GM12892 (cell line): ENCODE results near the gene PDGFB.

Experiments
- DNase-seq: peaks from one replicate; pipeline ENCODE4 v3.0.0; 2011; ENCODE audit not compliant: insufficient read length
- FAIRE-seq: peaks from 2 replicates; lab custom pipeline; 2011; peaks lifted over from hg19 to GRCh38; lab: Jason Lieb, UNC
- POLR2A ChIP-seq: IDR thresholded peaks from 2 replicates; pipeline ENCODE4 v1.6.1; 2011; ENCODE audit warnings: low read depth, low read length, control low read depth
- POLR2AphosphoS5 ChIP-seq: IDR thresholded peaks from 2 replicates; pipeline ENCODE4 v1.6.1; 2011; ENCODE audit warnings: low read depth, low read length, control low read depth
- TAF1 ChIP-seq: IDR thresholded peaks from 2 replicates; pipeline ENCODE4 v1.6.1; 2011; ENCODE audit warnings: low read depth, mild to moderate bottlenecking, control low read depth, low read length, borderline replicate concordance

Gene PDGFB

DNA sequence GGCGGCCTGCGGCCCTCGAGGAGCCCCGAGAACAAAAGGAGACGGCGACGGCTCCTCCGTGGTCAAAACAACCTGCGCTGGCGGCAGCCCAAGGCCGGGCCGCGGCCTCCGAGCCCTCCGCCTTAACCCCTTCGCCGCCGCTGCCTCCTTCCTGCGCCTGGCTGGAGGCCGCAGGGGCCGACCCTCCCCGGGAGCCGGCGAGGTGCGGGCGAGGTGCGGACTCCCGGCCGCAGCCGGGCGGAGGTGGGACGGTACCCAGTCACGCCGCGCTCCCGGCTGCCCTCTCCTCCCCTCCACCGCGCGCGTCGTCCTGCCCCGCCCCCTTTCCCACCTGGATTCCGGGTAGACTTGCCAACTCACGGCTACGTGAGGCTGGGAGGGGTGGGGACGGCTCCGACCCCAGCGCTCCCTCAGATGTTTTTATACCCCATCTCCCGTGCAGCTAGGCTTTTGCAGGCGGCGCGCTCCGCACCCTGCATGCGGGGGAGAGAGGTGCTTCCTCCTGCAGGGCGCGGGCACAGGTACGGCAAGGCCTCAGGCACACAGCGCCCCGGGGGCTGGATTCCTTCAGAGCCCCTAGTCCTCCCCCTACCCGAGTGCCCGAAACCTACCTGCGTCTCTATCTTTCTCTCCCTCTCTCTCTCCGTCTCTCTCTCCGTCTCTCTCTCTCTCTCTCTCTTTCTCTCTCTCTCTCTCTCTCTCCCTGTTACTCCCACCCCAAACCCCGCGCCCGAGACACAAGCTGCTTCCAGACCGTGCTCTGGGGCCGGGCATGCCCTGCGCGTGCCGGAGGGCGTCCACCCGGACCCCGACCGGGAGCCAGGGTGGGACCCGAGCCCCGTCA lies 2.0 kb downstream of the PDGFB start:
- FAIRE-seq (no peak), DNase-seq (no peak)
- TF ChIP-seq POLR2AphosphoS5, result no peak
- TF ChIP-seq TAF1, result no peak
- TF ChIP-seq POLR2A, result no peak

DNA sequence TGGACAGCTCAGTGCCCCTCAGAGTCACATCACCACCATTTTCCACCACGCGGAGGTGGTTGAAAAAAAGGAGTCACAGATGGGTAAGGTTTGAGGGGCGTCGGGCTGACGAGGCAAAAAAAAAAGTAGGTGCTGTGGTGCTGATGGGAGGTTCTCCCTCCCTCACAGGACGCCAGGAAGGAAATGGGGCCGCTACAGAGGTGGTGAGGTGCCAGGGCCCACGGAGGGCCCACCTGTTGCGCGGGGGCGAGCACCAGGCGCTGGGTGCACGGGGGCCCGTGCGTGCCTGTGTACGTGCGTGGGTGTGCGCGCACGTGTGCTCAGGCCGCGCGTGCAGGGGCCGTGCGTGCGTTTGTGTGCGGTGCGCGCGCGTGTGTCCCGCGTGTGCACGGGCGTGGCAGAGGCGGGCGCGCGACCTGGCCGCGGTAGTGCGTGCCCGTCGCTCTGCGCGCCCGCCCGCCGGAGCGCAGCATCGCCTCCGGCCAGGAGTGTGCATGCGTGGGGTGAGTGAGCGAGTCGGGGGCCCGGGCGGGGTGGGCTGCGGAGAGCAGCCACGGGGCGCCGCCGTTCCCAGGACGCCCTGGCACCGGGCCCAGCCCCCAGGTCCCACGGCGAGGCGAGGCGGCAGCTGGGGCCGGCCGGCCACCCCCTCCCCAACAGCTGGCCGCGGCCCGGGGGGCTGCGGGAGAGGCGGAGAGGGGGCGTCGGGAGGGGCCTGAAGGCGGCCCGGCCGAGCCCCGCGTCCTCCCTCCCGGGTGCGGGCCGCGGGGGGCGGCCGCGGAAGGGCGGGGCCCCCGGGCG lies 2.8 kb downstream of the PDGFB start:
- no peak for TF ChIP-seq POLR2A
- TF ChIP-seq TAF1, result no peak
- TF ChIP-seq POLR2AphosphoS5, result no peak
- FAIRE-seq, result peak; percentile 91

DNA sequence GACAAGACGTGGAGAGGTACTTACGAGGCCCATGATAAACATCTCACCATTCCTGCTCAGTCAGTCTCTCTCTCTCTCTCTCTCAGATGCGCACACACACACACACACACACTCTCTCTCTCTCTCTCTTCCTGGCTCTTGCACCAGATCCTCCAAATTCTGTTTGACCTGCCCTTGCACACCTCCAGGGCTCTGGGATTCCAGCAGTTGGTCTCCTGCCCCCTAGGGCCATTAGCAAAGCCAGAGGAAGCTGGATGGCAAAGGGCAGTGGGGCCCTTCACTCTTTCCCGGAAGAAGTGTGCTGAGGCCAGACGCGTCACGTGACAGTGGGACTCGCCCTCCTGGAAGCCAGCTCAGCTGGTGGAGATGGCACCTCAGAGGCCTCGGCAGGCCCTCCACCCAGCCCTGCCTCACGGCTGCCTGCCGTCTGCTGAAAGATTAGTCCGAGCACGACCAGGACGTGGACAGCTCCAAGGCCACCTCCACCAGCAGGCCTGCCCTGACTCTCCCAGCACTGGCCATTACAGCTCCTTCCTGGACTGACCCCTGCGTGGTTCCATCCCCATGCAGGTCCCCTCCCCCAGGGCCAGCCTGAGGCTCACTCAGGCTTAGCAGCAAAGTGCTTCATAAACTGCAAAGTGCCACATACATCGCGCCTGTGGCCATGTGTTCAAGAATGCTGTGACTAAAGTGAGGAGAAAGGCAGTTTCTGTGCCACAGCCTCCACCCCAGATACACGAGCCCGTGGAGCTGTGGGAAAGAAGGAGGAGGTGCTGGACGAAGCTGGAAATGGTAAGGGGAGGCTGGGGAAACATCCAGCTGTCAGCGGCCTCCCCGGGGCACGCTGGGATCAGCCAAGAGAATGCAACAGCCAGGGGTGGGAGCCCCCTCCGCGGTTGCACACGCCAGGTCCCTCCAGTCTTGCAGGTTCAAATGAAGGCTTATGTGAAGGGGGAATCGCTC lies 3.7 kb downstream of the PDGFB start:
- FAIRE-seq, result peak; percentile 87
- no peak for DNase-seq

More for the DNA sequence above, 2.8 kb downstream of the PDGFB start:
- DNase-seq, result no peak

DNA sequence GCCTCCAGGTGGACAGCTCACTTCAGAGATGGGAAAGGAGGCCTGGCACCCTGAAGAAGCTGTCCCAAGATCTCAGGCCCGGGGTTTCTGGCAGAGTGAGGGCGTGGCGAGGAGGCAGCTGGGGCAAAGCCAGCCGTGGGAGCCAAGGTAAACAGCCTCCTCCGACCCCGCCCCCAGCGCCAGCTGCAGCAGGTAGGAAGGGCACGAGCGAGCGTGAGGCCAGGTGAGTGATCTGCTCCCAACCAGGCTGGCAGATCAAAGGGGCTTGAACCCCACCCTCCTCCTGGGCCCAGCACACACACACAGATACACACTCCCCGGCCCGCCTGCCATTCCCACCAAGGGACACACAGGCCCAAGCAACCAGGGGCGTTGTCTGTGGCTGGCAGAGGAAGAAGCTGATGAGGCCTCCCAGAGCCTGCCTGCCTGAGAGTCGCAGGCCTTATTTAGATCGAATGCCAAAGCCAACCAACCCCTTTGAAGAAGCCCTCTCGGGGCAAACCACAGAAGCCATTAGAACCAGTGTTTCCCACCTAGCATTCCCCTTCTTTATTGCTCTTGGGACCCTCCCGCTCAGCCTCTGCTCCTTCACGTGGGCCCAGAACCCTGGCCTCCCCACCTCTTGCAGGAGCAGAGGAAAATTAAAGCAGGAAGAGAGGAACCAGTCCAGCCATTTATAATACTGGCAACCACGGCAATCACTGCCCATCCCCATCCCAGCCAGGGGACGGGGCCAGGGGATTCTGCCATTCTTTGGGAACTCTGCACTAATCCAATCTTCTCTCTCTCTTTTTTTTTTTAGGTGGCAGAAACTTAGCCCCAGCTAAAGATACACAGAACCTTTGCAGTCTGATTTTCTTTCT lies 5.0 kb downstream of the PDGFB start:
- FAIRE-seq (no peak), DNase-seq (no peak)
- no peak for TF ChIP-seq POLR2A
- no peak for TF ChIP-seq TAF1
- no peak for TF ChIP-seq POLR2AphosphoS5

More for the DNA sequence above, 3.7 kb downstream of the PDGFB start:
- no peak for TF ChIP-seq POLR2A
- TF ChIP-seq TAF1, result no peak
- TF ChIP-seq POLR2AphosphoS5, result no peak

DNA sequence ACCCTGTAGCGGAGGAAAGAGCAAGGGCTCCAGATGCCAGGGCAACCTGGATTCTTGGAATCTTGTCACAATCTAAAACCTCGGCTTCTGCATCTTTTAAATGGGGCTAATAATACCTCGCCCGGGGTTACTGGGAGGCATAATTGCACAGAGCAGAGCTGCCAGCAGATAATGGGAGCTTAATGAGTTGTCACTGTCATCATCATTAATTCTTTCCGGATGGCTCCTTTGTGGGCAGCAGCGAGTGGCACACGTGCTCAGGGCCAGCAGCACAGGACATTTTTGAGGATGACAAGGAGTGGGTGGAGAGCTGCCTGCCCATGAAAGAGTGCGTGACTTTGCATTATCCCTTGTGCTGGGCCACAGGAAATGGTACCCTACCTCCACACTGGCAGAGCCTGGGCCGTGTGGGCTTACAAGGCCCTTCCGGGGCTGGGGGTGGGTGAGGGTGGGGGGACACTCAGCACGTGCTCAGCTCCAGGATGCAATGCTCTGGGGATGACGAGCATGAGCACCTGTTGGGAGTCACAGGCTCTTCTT lies 5.7 kb downstream of the PDGFB start:
- no peak for FAIRE-seq
- no peak for DNase-seq
- TF ChIP-seq POLR2AphosphoS5, result no peak
- no peak for TF ChIP-seq TAF1
- no peak for TF ChIP-seq POLR2A

DNA sequence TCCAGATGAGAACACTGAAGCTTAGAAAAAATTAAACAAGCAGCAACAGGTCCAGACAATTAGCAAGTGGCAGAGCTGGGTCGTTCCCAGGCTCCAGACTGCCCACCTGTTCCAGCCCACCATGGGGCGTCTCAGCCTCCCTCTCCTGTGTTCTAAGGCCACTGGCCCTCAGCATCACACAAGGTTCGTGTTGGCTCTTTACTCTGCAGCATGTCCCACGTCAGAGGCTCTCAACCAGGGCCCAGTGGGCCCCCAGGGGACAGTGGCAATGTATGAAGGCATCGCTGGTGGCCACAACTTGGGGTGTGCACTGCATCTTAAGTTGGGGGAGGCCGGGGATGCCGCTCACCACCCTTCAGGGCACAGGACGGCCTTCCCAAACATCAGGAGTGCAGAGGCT lies 6.2 kb downstream of the PDGFB start:
- no peak for DNase-seq
- FAIRE-seq, result no peak
- TF ChIP-seq POLR2AphosphoS5, result no peak
- TF ChIP-seq TAF1, result no peak
- no peak for TF ChIP-seq POLR2A

DNA sequence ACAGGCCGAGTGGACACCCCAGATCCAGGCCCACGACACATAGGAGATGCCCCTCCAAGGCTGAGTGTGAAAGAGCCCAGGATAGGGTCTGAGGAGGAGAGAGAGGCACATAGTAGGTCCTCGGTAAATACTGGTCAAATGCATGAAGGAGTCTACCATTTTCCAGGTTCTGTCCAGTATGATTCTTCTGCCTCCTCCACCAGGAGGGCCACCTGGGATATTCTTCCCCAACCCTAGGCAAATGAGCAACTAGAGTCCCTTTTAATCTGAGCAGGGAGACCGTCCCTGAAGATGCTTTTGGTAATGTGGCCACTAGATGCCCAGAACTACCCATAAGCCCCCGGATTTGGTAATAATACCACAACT lies 6.7 kb downstream of the PDGFB start:
- FAIRE-seq, result no peak
- no peak for DNase-seq
- TF ChIP-seq POLR2AphosphoS5 (no peak), TAF1 (no peak), POLR2A (no peak)

DNA sequence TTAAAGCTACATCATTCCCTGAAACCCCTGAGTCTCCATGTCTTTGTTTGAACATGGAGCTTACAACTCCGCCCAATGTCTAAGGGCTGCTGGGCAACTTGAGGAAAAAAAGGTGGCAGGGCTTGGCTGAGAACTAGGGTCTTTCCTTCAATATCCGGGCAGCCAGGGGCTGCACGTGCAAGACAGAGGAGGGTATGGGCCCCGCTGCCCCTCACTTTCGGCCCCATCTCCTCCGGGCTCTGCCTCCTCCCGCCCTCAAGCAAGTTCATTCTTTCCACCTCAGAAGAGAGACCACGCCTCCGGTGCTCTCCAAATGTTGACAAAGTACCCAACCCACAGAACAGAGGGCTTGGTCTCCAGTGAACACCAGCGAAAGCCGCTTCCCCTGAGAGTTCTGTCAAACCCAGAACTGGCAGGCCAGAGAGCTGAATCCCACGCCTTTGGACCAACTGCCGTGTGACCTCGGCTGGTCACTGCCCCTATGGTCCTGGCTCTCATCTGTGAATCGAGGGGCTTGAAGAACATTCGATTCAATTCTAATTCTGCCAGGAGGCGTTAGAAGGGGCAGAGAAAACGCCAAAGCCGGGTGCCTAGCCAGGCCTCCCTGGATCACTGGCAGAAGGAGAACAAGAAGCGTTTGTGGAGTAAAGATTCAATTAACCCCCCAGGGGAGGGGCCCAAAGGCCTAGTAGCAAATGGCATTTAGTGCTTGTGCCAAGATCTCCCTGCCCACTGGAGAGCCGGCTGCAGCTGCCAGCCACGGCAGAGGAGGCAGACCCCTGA lies 7.3 kb downstream of the PDGFB start:
- peak; percentile 65 for FAIRE-seq
- TF ChIP-seq POLR2AphosphoS5, result no peak
- no peak for DNase-seq

DNA sequence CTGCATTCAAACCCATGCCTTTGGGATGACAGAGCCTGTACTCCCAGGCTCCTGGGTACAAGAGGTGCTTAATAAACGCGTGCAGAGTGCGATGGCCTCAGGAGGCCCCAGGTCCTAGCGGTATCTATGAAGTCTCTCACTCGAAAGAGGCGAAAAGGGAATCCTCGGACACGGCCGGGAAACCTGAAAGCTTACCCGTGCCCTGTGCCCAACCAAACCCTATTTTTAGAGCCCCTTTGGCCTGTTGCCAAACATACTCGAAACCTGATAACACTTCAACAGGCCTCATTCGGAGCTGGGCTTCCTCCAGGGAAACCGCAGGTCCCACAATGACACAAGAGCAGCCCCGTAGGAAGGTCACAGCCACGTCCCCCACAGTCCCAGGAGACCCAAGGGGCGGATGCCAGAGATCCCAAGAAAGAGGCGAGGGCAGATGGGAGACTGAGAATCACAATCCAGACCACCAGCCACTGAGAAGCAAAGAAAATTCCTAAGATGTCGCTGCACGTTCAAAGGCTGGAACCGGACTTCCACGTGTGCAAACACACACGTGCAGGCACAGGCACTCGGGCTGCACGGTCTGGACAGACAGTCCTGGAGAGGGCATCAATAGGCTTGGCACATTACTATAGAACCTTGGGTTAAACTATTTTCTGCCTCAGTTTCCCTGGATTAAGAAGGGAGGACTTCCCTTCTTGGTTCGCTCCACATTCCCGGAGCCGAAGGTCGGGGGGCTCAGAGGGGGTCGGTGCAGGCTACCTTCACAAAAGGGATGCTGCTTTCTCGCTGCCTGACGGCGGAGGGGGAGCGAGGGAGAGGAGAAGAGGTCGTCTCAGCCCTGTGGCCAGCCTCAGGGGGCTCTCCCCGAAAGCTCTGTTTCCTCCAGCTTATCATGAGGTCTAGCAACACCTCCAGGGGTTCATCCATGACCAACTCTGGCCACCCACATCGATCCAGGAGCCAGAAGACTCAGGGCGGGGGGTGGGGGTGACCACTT lies 8.2 kb downstream of the PDGFB start:
- TF ChIP-seq TAF1 (no peak), POLR2AphosphoS5 (no peak), POLR2A (no peak)
- DNase-seq (no peak), FAIRE-seq (peak; percentile 95)
